GM04503 (cell line): ENCODE data around the gene ARSK.

ENCODE experiments used
- DNase-seq: peaks from one replicate; pipeline ENCODE4 v3.0.0-alpha.2; 2012; ENCODE audit warnings: low read depth

The ARSK gene

DNA sequence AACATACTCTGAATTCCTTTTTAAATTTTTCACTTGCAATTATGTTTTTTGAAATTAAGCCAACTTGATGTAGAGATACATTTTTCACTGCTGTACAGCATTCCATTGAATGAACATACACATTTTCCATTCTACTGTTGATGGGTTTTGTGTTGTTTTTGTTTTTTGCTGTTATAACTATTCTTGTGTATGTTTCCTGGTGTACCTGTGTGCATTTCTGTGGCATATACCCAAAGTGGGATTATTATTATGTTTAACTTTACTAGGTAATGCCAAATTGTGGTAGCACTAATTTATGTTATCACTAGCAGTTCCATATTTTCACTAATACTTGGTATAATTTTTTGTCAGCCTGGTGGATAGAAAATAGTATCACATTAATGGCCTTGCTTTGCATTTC lies 94.4 kb downstream of the ARSK start:
- no peak for DNase-seq

GRCh38 chr5:95649842-95650620 lies 95.1 kb downstream of the ARSK start:
- no peak for DNase-seq

DNA sequence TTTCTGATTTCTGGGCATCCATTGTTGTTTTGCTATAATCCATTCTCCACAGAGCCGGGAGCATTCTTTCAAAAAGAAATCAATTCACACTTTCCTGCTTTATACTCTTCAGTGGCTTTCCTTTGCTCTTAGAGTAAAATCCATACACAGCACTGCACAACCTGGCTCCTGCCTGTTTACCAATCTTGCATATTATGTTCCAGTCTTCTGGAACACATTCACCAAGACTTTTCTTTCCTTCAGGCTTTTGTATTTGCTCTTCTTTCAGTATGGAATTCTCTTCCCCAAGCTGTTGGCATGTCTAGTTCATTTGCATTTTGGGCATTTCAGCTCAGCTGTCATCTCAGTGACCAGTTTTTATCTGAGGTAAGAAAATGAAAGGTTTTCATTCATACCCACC lies 97.9 kb downstream of the ARSK start:
- DNase-seq: no peak

DNA sequence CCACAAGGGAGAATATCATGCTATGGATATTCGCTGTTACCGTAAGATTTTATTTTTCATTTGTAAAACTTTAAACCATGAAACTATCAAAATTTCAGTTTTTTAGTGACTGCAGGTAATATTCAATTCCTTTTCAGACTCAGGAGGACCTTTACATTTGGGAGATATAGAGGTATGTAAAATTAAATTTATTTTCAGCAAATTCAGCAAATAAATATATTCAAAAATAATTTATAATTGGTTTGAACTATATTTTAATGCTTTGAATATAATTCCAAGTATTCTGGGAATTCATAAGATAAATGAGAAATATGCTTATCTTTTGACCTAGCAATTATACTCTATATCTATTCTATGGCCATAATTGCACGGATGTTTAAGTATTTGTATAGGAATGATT lies 99.3 kb downstream of the ARSK start:
- DNase-seq: no peak
